22Rv1 (cell line): ENCODE measurements around the gene LRBA.

Experiments used
- ZFX ChIP-seq: fragments of 450-650 bp; IDR thresholded peaks from 2 replicates; pipeline ENCODE4 v1.6.1; 2017; ENCODE audit warnings: antibody characterized with exemption, borderline replicate concordance
- TF ChIP-seq, protein P1 (sequence below): fragments of 450-650 bp; IDR thresholded peaks from 2 replicates; pipeline ENCODE4 v1.5.1; 2017; ENCODE audit warnings: mild to moderate bottlenecking

DNA sequence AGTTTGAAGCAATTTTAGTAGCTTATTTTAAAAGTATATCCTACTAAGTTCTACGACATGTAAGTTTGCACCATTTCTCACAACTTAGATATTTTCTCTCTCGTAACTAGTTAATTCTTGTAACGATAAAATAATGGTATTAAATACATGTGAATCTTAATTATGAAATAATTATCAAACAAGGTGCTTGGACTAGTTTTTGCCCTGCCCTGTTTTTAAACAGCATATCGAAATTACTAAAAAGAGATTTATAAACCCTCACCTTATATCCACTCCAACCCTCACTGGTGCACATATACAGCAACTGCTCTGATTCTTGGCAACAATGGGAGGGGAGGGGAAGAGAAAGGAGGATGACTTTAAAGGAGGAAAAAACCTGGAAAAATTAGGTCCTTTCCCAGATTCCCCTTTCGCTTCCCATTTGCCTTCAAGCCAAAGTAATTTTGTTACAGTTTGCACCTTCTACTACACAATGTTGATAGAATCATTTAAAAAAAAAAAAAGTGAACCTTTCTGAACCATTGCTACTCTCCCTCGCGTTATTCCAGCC lies 434.0 kb downstream of the LRBA start:
- TF ChIP-seq, protein P1, sequence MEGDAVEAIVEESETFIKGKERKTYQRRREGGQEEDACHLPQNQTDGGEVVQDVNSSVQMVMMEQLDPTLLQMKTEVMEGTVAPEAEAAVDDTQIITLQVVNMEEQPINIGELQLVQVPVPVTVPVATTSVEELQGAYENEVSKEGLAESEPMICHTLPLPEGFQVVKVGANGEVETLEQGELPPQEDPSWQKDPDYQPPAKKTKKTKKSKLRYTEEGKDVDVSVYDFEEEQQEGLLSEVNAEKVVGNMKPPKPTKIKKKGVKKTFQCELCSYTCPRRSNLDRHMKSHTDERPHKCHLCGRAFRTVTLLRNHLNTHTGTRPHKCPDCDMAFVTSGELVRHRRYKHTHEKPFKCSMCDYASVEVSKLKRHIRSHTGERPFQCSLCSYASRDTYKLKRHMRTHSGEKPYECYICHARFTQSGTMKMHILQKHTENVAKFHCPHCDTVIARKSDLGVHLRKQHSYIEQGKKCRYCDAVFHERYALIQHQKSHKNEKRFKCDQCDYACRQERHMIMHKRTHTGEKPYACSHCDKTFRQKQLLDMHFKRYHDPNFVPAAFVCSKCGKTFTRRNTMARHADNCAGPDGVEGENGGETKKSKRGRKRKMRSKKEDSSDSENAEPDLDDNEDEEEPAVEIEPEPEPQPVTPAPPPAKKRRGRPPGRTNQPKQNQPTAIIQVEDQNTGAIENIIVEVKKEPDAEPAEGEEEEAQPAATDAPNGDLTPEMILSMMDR = no peak
- TF ChIP-seq ZFX = no peak
